NB4 (cell line): ENCODE results near the gene YBEY.

Experiments used
- DNase-seq: peaks from one replicate; pipeline ENCODE4 v3.0.0; 2010; ENCODE audit warnings: low read depth
- H3K4me3 ChIP-seq: one replicate; pipeline ENCODE4 v1.5.1; 2011; ENCODE audit warnings: mild to moderate bottlenecking, low read depth, low read length, moderate library complexity
- MYC ChIP-seq: IDR thresholded peaks from 2 replicates; pipeline ENCODE4 v1.6.1; 2011; ENCODE audit warnings: low read depth, low read length
- POLR2A ChIP-seq: IDR thresholded peaks from 2 replicates; pipeline ENCODE4 v1.6.1; 2011; ENCODE audit warnings: mild to moderate bottlenecking; ENCODE audit not compliant: insufficient read length; ENCODE audit errors: extremely low read depth
- TF ChIP-seq, protein P1 (sequence below): IDR thresholded peaks from 2 replicates; pipeline ENCODE4 v1.6.1; 2011; ENCODE audit warnings: low read depth, low read length
- TF ChIP-seq, protein P2 (sequence below): IDR thresholded peaks from one replicate; pipeline ENCODE4 v1.5.1; 2012; ENCODE audit warnings: low read depth, low read length

Gene YBEY

DNA sequence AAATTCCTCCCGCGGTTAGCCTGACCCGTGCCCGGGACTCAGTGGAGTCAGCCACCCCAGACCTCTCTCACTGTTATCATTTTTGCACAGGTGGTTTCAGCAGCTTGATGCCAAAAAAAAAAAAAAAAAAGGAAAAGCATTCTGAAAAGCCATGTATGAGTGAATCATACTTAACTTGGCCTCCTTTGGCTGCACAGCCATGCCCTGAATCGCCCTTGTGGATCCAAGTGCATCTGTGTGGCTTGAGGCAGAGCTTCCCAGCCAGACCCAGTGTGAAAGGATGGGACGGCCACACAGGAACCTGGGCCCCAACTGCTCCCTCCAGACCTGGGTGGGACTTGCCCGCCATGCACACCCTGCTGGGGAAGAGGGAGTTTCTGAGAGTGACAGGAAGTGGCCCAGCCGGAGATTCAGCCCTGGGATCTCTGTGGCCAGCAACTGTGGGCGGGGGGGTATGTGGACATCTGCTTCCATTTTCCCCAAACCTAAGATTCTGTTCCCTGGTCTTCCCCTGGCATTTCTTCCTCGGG is 8.6 kb downstream of the YBEY start:
- DNase-seq, result peak; percentile 91
- peak overlapping the region; percentile 57 for H3K4me3 ChIP-seq
- TF ChIP-seq, protein P1, sequence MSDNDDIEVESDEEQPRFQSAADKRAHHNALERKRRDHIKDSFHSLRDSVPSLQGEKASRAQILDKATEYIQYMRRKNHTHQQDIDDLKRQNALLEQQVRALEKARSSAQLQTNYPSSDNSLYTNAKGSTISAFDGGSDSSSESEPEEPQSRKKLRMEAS, result peak; percentile 62; the same call in 1 of the 2 replicates
- TF ChIP-seq, protein P2, sequence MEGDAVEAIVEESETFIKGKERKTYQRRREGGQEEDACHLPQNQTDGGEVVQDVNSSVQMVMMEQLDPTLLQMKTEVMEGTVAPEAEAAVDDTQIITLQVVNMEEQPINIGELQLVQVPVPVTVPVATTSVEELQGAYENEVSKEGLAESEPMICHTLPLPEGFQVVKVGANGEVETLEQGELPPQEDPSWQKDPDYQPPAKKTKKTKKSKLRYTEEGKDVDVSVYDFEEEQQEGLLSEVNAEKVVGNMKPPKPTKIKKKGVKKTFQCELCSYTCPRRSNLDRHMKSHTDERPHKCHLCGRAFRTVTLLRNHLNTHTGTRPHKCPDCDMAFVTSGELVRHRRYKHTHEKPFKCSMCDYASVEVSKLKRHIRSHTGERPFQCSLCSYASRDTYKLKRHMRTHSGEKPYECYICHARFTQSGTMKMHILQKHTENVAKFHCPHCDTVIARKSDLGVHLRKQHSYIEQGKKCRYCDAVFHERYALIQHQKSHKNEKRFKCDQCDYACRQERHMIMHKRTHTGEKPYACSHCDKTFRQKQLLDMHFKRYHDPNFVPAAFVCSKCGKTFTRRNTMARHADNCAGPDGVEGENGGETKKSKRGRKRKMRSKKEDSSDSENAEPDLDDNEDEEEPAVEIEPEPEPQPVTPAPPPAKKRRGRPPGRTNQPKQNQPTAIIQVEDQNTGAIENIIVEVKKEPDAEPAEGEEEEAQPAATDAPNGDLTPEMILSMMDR, result no peak
- peak; percentile 58 for TF ChIP-seq MYC
- TF ChIP-seq POLR2A, result peak; percentile 32

DNA sequence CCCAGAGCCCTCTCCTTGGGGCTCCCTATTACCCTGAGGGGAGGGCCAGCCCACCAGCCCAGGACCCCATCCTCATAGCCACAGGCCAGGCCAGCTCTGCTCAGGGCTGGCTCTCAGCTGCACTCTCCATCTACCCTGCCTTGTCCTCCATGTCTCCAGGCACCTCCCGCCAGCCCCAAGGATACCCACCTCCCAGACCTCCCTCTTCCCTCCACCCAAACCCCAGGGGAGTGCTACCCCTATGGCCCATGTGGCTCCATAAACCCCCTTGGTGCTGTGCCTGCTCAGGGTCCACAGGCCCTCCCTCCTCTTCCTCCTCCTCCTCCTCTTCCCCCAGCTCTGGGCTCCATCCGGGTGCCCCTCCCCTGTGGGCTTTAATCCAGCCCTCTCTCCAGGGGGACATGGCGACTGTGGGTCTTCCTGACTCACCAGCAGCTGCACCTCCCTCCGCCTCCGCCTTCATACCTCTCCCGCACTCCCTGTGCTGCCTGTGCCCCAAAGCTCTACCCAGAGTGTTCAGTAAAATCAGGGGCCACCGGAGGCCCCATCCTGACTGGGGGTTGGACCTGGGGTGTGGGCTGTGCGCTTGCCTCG is 9.1 kb downstream of the YBEY start:
- peak overlapping the region; percentile 57 for H3K4me3 ChIP-seq
- peak; percentile 90 for DNase-seq
- TF ChIP-seq, protein P2, result no peak
- TF ChIP-seq MYC, result peak; percentile 19; the same call in 1 of the 2 replicates

DNA sequence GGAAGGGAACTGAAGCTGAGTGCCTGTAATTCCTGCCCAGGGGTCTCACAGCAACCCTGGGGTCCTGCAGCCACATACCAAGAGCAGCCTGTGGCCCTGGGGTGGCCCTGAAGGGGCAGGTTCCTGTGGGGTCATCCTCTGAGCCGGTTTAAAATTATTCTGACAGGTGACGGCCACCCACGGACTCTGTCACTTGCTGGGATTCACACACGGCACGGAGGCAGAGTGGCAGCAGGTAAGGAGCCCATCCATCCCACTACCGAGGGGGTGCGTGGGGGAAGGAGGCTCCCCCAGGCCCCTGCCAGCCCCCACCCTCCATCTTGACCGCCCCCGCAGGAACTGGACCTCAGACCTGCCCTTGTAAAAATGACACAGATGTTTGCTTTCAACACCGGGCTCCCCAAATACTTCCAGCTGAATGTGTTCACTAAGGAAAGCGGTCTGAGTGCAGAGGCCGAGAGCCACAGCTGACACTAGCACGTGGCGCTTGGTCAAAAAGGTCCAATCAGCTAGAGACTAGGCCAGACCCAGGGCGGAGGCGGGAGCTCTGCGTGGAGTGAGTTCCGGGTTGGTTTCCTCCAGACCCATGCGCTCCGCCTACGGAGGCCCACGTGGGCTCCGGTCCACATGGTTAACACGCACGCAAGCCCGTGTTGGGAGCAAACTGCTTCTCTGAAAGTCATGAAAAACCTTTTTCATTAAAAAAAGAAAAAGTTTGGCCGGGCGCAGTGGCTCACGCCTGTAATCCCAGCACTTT is 10.0 kb downstream of the YBEY start:
- no peak for TF ChIP-seq POLR2A
- TF ChIP-seq MYC, result peak; percentile 97
- TF ChIP-seq, protein P2, result no peak
- TF ChIP-seq, protein P1, result peak; percentile 99
- peak overlapping the region; percentile 33 for H3K4me3 ChIP-seq
- DNase-seq, result peak; percentile 94

DNA sequence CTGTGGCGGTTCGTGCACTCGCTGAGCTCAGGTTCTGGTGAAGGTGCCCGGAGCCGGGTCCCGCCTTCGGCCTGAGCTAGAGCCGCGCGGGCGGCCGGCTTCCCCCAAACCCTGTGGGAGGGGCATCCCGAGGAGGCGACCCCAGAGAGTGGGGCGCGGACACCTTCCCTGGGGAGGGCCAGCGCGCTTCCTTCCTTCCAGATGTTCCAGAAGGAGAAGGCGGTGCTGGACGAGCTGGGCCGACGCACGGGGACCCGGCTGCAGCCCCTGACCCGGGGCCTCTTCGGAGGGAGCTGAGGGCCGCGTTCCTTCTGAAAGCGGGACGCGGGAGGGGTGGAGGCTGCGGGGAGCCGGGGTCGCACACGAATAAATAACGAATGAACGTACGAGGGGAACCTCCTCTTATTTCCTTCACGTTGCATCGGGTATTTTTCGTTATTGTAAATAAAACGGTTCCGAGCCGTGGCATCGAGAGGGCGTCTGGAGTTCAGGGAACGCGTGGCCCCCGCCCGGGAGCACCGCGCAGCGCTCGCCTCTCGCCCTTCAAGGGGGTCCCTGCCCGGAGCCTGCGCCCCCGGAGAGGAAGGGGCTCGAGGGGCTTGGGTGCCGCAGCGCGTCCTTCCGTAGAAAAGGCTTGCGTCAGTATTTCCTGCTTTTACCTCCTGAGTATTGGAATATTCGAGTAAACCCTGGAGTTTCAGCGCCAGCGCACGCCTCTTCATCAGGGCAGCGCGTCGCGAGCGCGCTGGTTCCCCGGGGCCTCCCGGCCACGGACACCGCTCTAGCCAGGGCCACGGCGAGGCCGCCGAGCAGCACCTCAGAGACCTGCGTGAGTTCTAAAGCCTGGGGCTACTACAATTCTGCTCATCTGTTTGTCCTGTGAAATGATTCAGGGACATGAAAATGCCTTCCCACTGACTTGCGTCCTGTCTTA is 11.5 kb downstream of the YBEY start:
- DNase-seq, result no peak
- H3K4me3 ChIP-seq, result no peak overlapping the region
- no peak for TF ChIP-seq MYC
- TF ChIP-seq, protein P1, result no peak
- TF ChIP-seq POLR2A, result no peak
- TF ChIP-seq, protein P2, result no peak

DNA sequence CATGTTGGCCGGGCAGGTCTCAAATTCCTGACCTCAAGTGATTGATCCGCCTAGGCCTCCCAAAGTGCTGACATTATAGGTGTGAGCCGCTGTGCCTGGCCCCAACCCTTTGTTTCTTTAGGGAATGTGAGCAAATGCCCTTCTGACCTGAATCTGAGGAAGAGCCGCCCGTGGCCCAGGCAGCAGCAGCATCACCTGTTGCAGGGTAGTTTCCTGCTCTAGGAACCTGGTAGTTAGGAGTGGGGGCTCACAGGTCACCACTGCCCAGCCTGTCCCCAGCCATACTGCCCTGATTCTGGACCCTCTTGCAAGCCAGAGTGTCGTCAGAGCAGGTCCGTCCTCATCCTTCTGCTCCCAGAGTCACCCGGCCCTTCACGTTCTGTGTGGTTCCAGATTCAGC is 13.0 kb downstream of the YBEY start:
- H3K4me3 ChIP-seq, result no peak overlapping the region
- no peak for DNase-seq
- TF ChIP-seq POLR2A (no peak), MYC (no peak)
- TF ChIP-seq, protein P1, result no peak
- TF ChIP-seq, protein P2, result no peak
